Endothelial cell of umbilical vein (primary cell): ENCODE results near the gene TMEM170A. TPM values are rescaled to one million over a fixed set of nuclear protein-coding genes. Genes with fewer than 3 reads are reported as not detected.
"Not testable (repeated sequence)": the region's sequence is repeated elsewhere in the genome, so short reads cannot be mapped to it uniquely, and the experiment has no call there.

Experiments
- BruUV-seq: library from RNA; stranded (reverse); fragments of 400-500 nt; replicated peaks from 2 replicates; lab custom pipeline; 2021; lab: Mats Ljungman, UMichigan
- CTCF ChIA-PET: fragments of 300-600, 350-600 bp; sonication (Branson Sonifier 250); formaldehyde crosslinking; loops from one replicate; lab custom pipeline; 2021; ENCODE audit warnings: antibody characterized with exemption, inconsistent platforms; lab: Charles Lee
- POLR2A ChIA-PET: fragments of 300-600, 350-600 bp; sonication (Branson Sonifier 250); formaldehyde crosslinking; loops from one replicate; lab custom pipeline; 2021; ENCODE audit warnings: antibody characterized with exemption, inconsistent platforms; lab: Charles Lee
- DNase-seq: peaks from one replicate; pipeline ENCODE4 v3.0.0-alpha.2; 2011; ENCODE audit warnings: low read depth, low spot score
- FAIRE-seq: peaks from 2 replicates; lab custom pipeline; 2011; peaks lifted over from hg19 to GRCh38; lab: Jason Lieb, UNC
- H2AFZ ChIP-seq: 2 replicates; pipeline ENCODE4 v1.6.0; 2012; ENCODE audit warnings: low read depth, low read length, control low read depth, inconsistent platforms
- H3K27ac ChIP-seq: 2 replicates; pipeline ENCODE4 v1.5.1; 2011; ENCODE audit warnings: low read depth, mild to moderate bottlenecking, control low read depth, low read length, moderate library complexity; ENCODE audit not compliant: insufficient read depth
- H3K27me3 ChIP-seq, 2 experiments: 2 replicates each; pipeline versions ENCODE4 v1.6.0 to v1.6.1; 2011; ENCODE audit warnings: low read length in 2 of 2, mixed read lengths in 1 of 2; ENCODE audit not compliant: control insufficient read depth in 2 of 2, insufficient read depth in 2 of 2
- H3K36me3 ChIP-seq, 2 experiments: 2 replicates in 1 of 2; 3 replicates in 1 of 2; pipeline ENCODE4 v1.5.1; 2011; ENCODE audit warnings: low read length in 2 of 2, mild to moderate bottlenecking in 1 of 2, moderate library complexity in 1 of 2; ENCODE audit not compliant: control insufficient read depth in 2 of 2, insufficient read depth in 2 of 2; ENCODE audit errors: extremely low read depth in 1 of 2
- H3K4me1 ChIP-seq: 3 replicates; pipeline ENCODE4 v1.5.1; 2011; ENCODE audit warnings: mild to moderate bottlenecking, low read length; ENCODE audit not compliant: control insufficient read depth, insufficient read depth; ENCODE audit errors: extremely low read depth
- H3K4me2 ChIP-seq: 2 replicates; pipeline ENCODE4 v1.6.1; 2011; ENCODE audit warnings: low read length, control low read depth, mixed read lengths; ENCODE audit not compliant: insufficient read depth
- H3K4me3 ChIP-seq, 3 experiments: fragments of 200-600 bp in 1 of 3; sonication (generic), shearing (Covaris generic) in 1 of 3; replicated peaks in 1 of 3; 2 replicates each; pipeline ENCODE4 v1.5.1; 2011 to 2016; ENCODE audit warnings: control low read depth in 3 of 3, low read length in 3 of 3, mild to moderate bottlenecking in 2 of 3, inconsistent platforms in 1 of 3, low read depth in 1 of 3, moderate library complexity in 1 of 3; ENCODE audit not compliant: insufficient read depth in 1 of 3
- H3K79me2 ChIP-seq: 2 replicates; pipeline ENCODE4 v1.6.0; 2012; ENCODE audit warnings: low read length, inconsistent platforms; ENCODE audit not compliant: control insufficient read depth, insufficient read depth
- H3K9ac ChIP-seq: replicated peaks from 2 replicates; pipeline ENCODE3; 2011; ENCODE audit warnings: low read length, control low read depth; ENCODE audit not compliant: insufficient read depth; ENCODE audit errors: extremely low read depth
- H3K9me1 ChIP-seq: replicated peaks from 3 replicates; pipeline ENCODE4 v1.6.0; 2011; ENCODE audit warnings: mild to moderate bottlenecking, low read length; ENCODE audit not compliant: control insufficient read depth, insufficient read depth; ENCODE audit errors: extremely low read depth
- H3K9me3 ChIP-seq: replicated peaks from 2 replicates; pipeline ENCODE4 v1.5.1; 2012; ENCODE audit warnings: low read length, inconsistent platforms; ENCODE audit not compliant: control insufficient read depth, insufficient read depth
- H4K20me1 ChIP-seq: replicated peaks from 2 replicates; pipeline ENCODE3; 2011; ENCODE audit warnings: mild to moderate bottlenecking, low read length; ENCODE audit not compliant: control insufficient read depth, insufficient read depth; ENCODE audit errors: extremely low read depth
- CTCF ChIP-seq, 2 donors: IDR thresholded peaks; 1 replicate in 1 of 2; 2 replicates in 1 of 2; pipeline ENCODE4 v1.5.1; 2011; ENCODE audit warnings: low read length in 2 of 2, mild to moderate bottlenecking in 2 of 2, moderate library complexity in 2 of 2, control low read depth in 1 of 2, inconsistent platforms in 1 of 2, low read depth in 1 of 2; ENCODE audit not compliant: insufficient read depth in 1 of 2; ENCODE audit errors: extremely low read depth in 1 of 2
- EZH2 ChIP-seq: IDR thresholded peaks from 2 replicates; pipeline ENCODE4 v1.6.1; 2012; ENCODE audit warnings: borderline replicate concordance, low read depth, mild to moderate bottlenecking, moderate library complexity, low read length, inconsistent platforms; ENCODE audit not compliant: severe bottlenecking
- FOS ChIP-seq: IDR thresholded peaks from 2 replicates; pipeline ENCODE4 v1.6.1; 2011; ENCODE audit warnings: mild to moderate bottlenecking, low read length, moderate library complexity, borderline replicate concordance; ENCODE audit not compliant: insufficient read depth
- GATA2 ChIP-seq: IDR thresholded peaks from 2 replicates; pipeline ENCODE4 v1.7.0; 2011; ENCODE audit warnings: low read depth, mild to moderate bottlenecking, moderate library complexity, mixed read lengths, low read length; ENCODE audit not compliant: insufficient read length, insufficient read depth
- JUN ChIP-seq: IDR thresholded peaks from 2 replicates; pipeline ENCODE4 v1.6.1; 2011; ENCODE audit warnings: borderline replicate concordance, low read depth; ENCODE audit not compliant: insufficient read length, insufficient read depth
- MAX ChIP-seq: IDR thresholded peaks from 2 replicates; pipeline ENCODE4 v1.6.1; 2011; ENCODE audit not compliant: insufficient read depth, insufficient read length
- MYC ChIP-seq: IDR thresholded peaks from one replicate; pipeline ENCODE4 v1.6.1; 2011; ENCODE audit warnings: mild to moderate bottlenecking, low read depth, low read length
- POLR2A ChIP-seq: IDR thresholded peaks from 2 replicates; pipeline ENCODE4 v1.6.1; 2012; ENCODE audit warnings: low read depth, mild to moderate bottlenecking, control low read depth, low read length
- POLR2AphosphoS5 ChIP-seq: IDR thresholded peaks from 2 replicates; pipeline ENCODE4 v1.6.1; 2012; ENCODE audit warnings: low read depth, mild to moderate bottlenecking, control low read depth, low read length, moderate library complexity; ENCODE audit not compliant: insufficient read depth
- dilution Hi-C: fragments of 300-500 bp; cut with MboI; formaldehyde crosslinking; loops from one replicate; pipeline ENCODE4 v1.15.0; 2019; ENCODE audit warnings: low sequenced_read_pairs; ENCODE audit not compliant: extremely low pct_ligation_motif_present
- intact Hi-C: fragments of 100-400 bp; cut with micrococcal nuclease; formaldehyde crosslinking; loops from one replicate; pipeline ENCODE4 v1.10.0; 2022
- polyA plus RNA-seq, 4 experiments: library from polyadenylated mRNA; depleted of rRNA in 3 of 4; stranded (reverse) in 3 of 4; unstranded in 1 of 4; fragments of >200 nt; gene quantifications; 2 replicates each; pipeline versions ENCODE4 v1.2.1 to v1.2.3, GENCODE V29; 2011 to 2012; ENCODE audit warnings: missing spikeins in 1 of 4
- total RNA-seq: library from RNA; stranded (reverse); gene quantifications from 2 replicates; pipeline ENCODE4 v1.2.3, GENCODE V29; 2021

Gene TMEM170A
- total and polyA plus RNA-seq, 2 donors (not counting 3 experiments of a cell fraction or from before 2014, with no cell fraction given) = 12.9 to 22.2 TPM

- ChIA-PET CTCF (no interaction called here), POLR2A (no interaction called here)
- H2AFZ ChIP-seq = no peak overlapping the region
- no peak overlapping the region for H3K4me3 ChIP-seq
- no peaks in the 10 kb centered on the region for H4K20me1 ChIP-seq
- no peaks in the 10 kb centered on the region for H3K9me3 ChIP-seq
- no peak overlapping the region for H3K9ac ChIP-seq
- H3K36me3 ChIP-seq = no peaks in the 10 kb centered on the region
- no peaks in the 10 kb centered on the region for H3K27me3 ChIP-seq
- no peak overlapping the region for H3K4me2 ChIP-seq
- BruUV-seq = no TSS peak
- intact Hi-C loops (no loop called here), dilution Hi-C loops (no loop called here)
- FAIRE-seq = no peak
- H3K4me1 ChIP-seq = peaks cover 10% of the 10 kb centered on the region
- TF ChIP-seq FOS (no peak), MYC (no peak), GATA2 (no peak), CTCF (IDR thresholded peaks at IDR 0.05; ENCODE audit: extremely low read depth in 1 of 2, insufficient read depth in 1 of 2, low read depth in 1 of 2, low read length in 2 of 2) (no peak), JUN (no peak), POLR2A (no peak), EZH2 (no peak), MAX (no peak), POLR2AphosphoS5 (no peak)
- no peak overlapping the region for H3K27ac ChIP-seq
- no peak for DNase-seq
- H3K79me2 ChIP-seq = peaks cover 39% of the 10 kb centered on the region
- H3K9me1 ChIP-seq = no peaks in the 10 kb centered on the region
Observed at GRCh38 chr16:75429621-75430403, 34.7 kb downstream of the TMEM170A start.

GRCh38 chr16:75426524-75426923 lies 38.0 kb downstream of the TMEM170A start:
- POLR2A ChIA-PET, H3K9ac ChIP-seq, H3K4me3 ChIP-seq, BruUV-seq, H3K36me3 ChIP-seq, intact Hi-C loops, H4K20me1 ChIP-seq, H3K9me3 ChIP-seq, DNase-seq, CTCF ChIA-PET, H2AFZ ChIP-seq, FAIRE-seq, H3K4me2 ChIP-seq, H3K27ac ChIP-seq, dilution Hi-C loops, H3K9me1 ChIP-seq, H3K27me3 ChIP-seq, H3K4me1 ChIP-seq: not testable (repeated sequence)
- H3K79me2 ChIP-seq = peaks cover 52% of the 10 kb centered on the region
